HG03135 (cell line): Measurements from ENCODE around the gene SCN2A.

Experiments
- ATAC-seq: cut with Tn5 transposase; IDR thresholded peaks from one replicate; pipeline ENCODE4 v1.9.1; 2021; ENCODE audit warnings: mild to moderate bottlenecking, moderate library complexity; ENCODE audit not compliant: unreplicated experiment

Gene SCN2A

GRCh38 chr2:165410276-165410675 lies 171.1 kb downstream of the SCN2A start:
- ATAC-seq = no peak

- ATAC-seq = no peak
Observed at GRCh38 chr2:165414187-165414586, 175.0 kb downstream of the SCN2A start.

DNA sequence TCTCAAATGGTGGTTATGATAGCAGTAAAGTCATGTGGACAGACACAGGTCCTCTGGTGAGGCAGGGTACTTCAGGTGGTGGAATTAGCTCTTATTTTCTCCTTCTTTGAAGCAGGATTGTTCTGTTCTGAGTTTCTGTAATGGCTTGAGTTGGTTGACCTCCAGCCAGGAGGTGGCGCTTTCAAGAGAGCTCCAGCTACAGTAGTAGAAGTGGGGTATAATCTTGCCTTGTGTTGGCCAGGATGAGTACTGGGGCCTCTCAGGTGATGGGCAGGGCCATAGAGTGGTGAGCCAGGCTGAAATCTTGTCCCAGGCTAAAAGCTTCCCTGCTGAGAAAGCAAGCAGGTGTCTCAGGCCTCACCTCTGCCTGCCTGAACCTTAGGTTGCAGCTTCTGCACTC lies 177.8 kb downstream of the SCN2A start:
- ATAC-seq = no peak

- ATAC-seq = no peak
Observed at GRCh38 chr2:165420231-165420630, 181.0 kb downstream of the SCN2A start.

- no peak for ATAC-seq
Observed at GRCh38 chr2:165423081-165423480, 183.9 kb downstream of the SCN2A start.

GRCh38 chr2:165425556-165425955 lies 186.3 kb downstream of the SCN2A start:
- no peak for ATAC-seq

DNA sequence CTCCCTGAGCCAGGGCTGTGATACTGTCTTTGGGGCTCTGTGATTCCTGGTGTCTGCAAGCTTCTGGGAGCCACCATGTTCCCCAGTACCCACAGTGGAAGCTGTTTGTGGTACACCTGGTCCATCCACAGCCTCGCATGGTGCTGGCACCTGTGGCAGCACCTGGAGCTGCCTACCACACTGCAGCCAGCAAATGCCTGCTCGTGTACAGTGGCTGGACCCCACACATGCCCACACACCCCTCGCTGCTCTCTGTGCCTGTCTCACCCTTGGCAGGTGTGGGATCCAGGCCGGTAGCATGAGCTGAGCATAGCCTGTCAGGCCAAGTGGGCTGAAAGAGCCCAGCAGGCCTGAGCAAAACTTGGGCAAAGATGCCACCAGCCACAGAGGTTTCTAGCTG lies 188.5 kb downstream of the SCN2A start:
- no peak for ATAC-seq

DNA sequence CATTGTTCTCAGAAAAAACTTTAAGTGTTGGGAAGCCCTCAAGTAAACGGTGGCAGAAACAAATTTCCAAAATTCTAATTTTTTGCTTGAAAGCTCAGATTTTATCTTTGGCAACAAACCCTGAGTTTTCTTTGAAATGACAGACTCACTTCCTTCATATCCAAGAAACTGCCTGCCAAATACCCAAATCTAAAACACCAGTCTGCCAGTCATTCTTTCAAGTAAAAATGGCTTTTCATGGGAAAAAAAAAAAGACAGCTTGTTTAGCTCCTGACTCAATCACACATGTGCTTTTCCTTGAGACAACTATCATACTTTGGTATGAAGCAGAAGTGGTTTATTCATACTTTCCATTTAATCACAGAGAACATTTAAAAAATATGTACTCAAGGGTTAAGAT lies 189.7 kb downstream of the SCN2A start:
- ATAC-seq = no peak

GRCh38 chr2:165431014-165431413 lies 191.8 kb downstream of the SCN2A start:
- no peak for ATAC-seq

GRCh38 chr2:165432234-165432966 lies 193.2 kb downstream of the SCN2A start:
- no peak for ATAC-seq

DNA sequence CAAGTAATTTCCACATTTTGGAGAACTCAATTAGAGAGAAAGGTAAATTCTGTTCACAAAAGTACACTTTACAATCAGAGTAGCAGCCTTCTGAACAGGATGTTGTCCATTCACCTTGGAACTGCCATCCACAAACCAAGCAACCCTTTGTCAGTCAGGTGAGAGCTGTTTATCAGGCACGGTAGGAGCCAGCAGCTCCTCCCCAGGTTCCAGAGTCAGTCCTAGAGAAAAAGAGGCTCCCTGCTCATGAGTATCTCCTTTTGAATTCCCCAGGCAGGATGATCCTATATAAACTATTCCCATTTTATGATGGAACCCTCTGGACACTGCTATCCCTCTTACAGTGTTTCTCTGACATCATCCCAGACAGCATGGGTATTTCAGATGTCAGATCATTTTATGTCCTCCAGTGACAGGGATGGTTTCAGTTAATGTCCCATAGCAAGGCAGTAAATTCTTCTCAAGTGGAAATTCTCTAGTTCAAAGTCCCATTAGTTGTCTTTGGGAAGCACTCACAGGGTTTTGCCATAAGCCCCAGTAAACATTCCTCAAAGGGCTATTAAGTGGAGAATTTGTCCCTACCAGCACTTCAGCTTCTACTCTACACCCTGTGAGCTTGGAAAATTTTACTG lies 195.8 kb downstream of the SCN2A start:
- ATAC-seq = no peak

- no peak for ATAC-seq
Observed at GRCh38 chr2:165435611-165436010, 196.4 kb downstream of the SCN2A start.

GRCh38 chr2:165436559-165436958 lies 197.3 kb downstream of the SCN2A start:
- no peak for ATAC-seq

GRCh38 chr2:165440367-165440766 lies 201.2 kb downstream of the SCN2A start:
- ATAC-seq = no peak
